ENCODE results near the gene SVIL.

The SVIL gene

GRCh38 chr10:29596356-29596755 is 38.4 kb downstream of the SVIL start:
- H3F3A ChIP-seq (ENCODE audit: insufficient read depth, low read length), result no peaks in the 10 kb centered on the region
- no peaks in the 10 kb centered on the region for H3K4me1 ChIP-seq (ENCODE audit: low read length)
- H3K9me2 ChIP-seq (replicated peaks; ENCODE audit: insufficient read depth, low read length), result no peaks in the 10 kb centered on the region
- no peaks in the 10 kb centered on the region for H3K79me2 ChIP-seq (ENCODE audit: low read length)
- DNase-seq, result no peak
- H2AFZ ChIP-seq (ENCODE audit: low read length), result no peak overlapping the region
- no peaks in the 10 kb centered on the region for H3K27me3 ChIP-seq (replicated peaks; ENCODE audit: insufficient read depth, low read length)
- no peak overlapping the region for H3K4me3 ChIP-seq (ENCODE audit: low read length)
- H3K9ac ChIP-seq (ENCODE audit: low read length), result no peak overlapping the region
- no peaks in the 10 kb centered on the region for H3K36me3 ChIP-seq (replicated peaks; ENCODE audit: insufficient read depth, low read length)
- H4K20me1 ChIP-seq (ENCODE audit: insufficient read depth, low read length), result no peaks in the 10 kb centered on the region
- H3K27ac ChIP-seq (ENCODE audit: low read length), result no peak overlapping the region
- no peak overlapping the region for H3K4me2 ChIP-seq (ENCODE audit: low read depth, low read length)
- H3K9me3 ChIP-seq (replicated peaks; ENCODE audit: insufficient read depth, low read length), result no peaks in the 10 kb centered on the region
- TF ChIP-seq EZH2 (optimal IDR thresholded peaks at IDR 0.05; ENCODE audit: low read depth, low read length) (no peak), EZH2phosphoT487 (IDR thresholded peaks at IDR 0.05; ENCODE audit: low read length) (no peak)
- TF ChIP-seq, protein P1, sequence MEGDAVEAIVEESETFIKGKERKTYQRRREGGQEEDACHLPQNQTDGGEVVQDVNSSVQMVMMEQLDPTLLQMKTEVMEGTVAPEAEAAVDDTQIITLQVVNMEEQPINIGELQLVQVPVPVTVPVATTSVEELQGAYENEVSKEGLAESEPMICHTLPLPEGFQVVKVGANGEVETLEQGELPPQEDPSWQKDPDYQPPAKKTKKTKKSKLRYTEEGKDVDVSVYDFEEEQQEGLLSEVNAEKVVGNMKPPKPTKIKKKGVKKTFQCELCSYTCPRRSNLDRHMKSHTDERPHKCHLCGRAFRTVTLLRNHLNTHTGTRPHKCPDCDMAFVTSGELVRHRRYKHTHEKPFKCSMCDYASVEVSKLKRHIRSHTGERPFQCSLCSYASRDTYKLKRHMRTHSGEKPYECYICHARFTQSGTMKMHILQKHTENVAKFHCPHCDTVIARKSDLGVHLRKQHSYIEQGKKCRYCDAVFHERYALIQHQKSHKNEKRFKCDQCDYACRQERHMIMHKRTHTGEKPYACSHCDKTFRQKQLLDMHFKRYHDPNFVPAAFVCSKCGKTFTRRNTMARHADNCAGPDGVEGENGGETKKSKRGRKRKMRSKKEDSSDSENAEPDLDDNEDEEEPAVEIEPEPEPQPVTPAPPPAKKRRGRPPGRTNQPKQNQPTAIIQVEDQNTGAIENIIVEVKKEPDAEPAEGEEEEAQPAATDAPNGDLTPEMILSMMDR (IDR thresholded peaks at IDR 0.05; ENCODE audit: low read length), result no peak

- no peaks in the 10 kb centered on the region for H3K9me2 ChIP-seq (replicated peaks; ENCODE audit: insufficient read depth, low read length)
- no peaks in the 10 kb centered on the region for H4K20me1 ChIP-seq (ENCODE audit: insufficient read depth, low read length)
- no peak for DNase-seq
- TF ChIP-seq EZH2 (optimal IDR thresholded peaks at IDR 0.05; ENCODE audit: low read depth, low read length), result no peak
- TF ChIP-seq, protein P1 (IDR thresholded peaks at IDR 0.05; ENCODE audit: low read length), result no peak
- TF ChIP-seq EZH2phosphoT487 (IDR thresholded peaks at IDR 0.05; ENCODE audit: low read length), result no peak
- no peaks in the 10 kb centered on the region for H3F3A ChIP-seq (ENCODE audit: insufficient read depth, low read length)
- no peaks in the 10 kb centered on the region for H3K79me2 ChIP-seq (ENCODE audit: low read length)
- H3K4me2 ChIP-seq (ENCODE audit: low read depth, low read length), result no peak overlapping the region
- H3K4me3 ChIP-seq (ENCODE audit: low read length), result no peak overlapping the region
- H3K27ac ChIP-seq (ENCODE audit: low read length), result no peak overlapping the region
- H3K27me3 ChIP-seq (replicated peaks; ENCODE audit: insufficient read depth, low read length), result no peaks in the 10 kb centered on the region
- no peaks in the 10 kb centered on the region for H3K36me3 ChIP-seq (replicated peaks; ENCODE audit: insufficient read depth, low read length)
- H2AFZ ChIP-seq (ENCODE audit: low read length), result no peak overlapping the region
- no peak overlapping the region for H3K9ac ChIP-seq (ENCODE audit: low read length)
- H3K9me3 ChIP-seq (replicated peaks; ENCODE audit: insufficient read depth, low read length), result no peaks in the 10 kb centered on the region
- no peaks in the 10 kb centered on the region for H3K4me1 ChIP-seq (ENCODE audit: low read length)
Observed at GRCh38 chr10:29595636-29596225, 39.0 kb downstream of the SVIL start.

DNA sequence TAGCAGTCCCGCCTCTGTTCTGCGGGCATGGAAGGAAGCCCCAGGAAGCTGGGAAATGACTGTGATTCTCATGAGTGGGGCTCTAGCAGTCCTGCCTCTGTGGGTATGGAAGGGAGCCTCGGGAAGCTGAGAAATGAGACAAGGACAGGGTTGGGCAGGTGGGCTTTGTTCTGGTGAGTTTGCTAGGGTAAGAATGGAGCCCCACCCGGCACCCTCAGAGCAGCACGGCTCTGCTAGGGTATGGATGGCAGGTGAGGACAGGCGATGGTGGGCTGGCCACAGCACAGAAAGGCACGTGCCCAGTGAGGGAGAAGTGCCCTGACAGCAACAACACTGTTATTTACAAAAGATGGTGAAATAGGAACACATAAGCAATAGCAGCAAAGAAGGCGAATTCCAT is 39.6 kb downstream of the SVIL start:
- DNase-seq, result no peak
- Histone ChIP-seq H3K4me3 (ENCODE audit: low read length) (no peak overlapping the region), H3K4me1 (ENCODE audit: low read length) (no peaks in the 10 kb centered on the region), H3K4me2 (ENCODE audit: low read depth, low read length) (no peak overlapping the region), H3K27me3 (replicated peaks; ENCODE audit: insufficient read depth, low read length) (no peaks in the 10 kb centered on the region), H3K36me3 (replicated peaks; ENCODE audit: insufficient read depth, low read length) (no peaks in the 10 kb centered on the region), H3K9me2 (replicated peaks; ENCODE audit: insufficient read depth, low read length) (no peaks in the 10 kb centered on the region), H3F3A (ENCODE audit: insufficient read depth, low read length) (no peaks in the 10 kb centered on the region), H3K79me2 (ENCODE audit: low read length) (no peaks in the 10 kb centered on the region), H3K27ac (ENCODE audit: low read length) (no peak overlapping the region), H3K9me3 (replicated peaks; ENCODE audit: insufficient read depth, low read length) (no peaks in the 10 kb centered on the region), H4K20me1 (ENCODE audit: insufficient read depth, low read length) (no peaks in the 10 kb centered on the region), H3K9ac (ENCODE audit: low read length) (no peak overlapping the region), H2AFZ (ENCODE audit: low read length) (no peak overlapping the region)
- TF ChIP-seq EZH2 (optimal IDR thresholded peaks at IDR 0.05; ENCODE audit: low read depth, low read length) (no peak), EZH2phosphoT487 (IDR thresholded peaks at IDR 0.05; ENCODE audit: low read length) (no peak)
- TF ChIP-seq, protein P1 (IDR thresholded peaks at IDR 0.05; ENCODE audit: low read length), result no peak

Data from MM.1S (cell line).